Smooth muscle cell (in vitro differentiated cells): Measurements from ENCODE around the gene FOXL2NB. TPM values are rescaled to one million over a fixed set of nuclear protein-coding genes. Genes with fewer than 3 reads are reported as not detected.

Experiments used
- DNase-seq: peaks from one replicate; lab custom pipeline; 2025; ENCODE audit not compliant: unreplicated experiment; lab: John Stamatoyannopoulos, UW
- H2AFZ ChIP-seq: fragments of 200-600 bp; sonication (generic); 2 replicates; pipeline ENCODE4 v1.6.0; 2016; ENCODE audit warnings: antibody characterized with exemption, low read depth, mild to moderate bottlenecking
- H3F3A ChIP-seq: fragments of 200-600 bp; sonication (generic); 2 replicates; pipeline ENCODE4 v1.6.0; 2017; ENCODE audit warnings: antibody characterized with exemption, low read depth
- H3K27ac ChIP-seq: fragments of 200-600 bp; sonication (generic); 2 replicates; pipeline ENCODE4 v1.5.1; 2016; ENCODE audit warnings: low read depth, mild to moderate bottlenecking
- H3K27me3 ChIP-seq: fragments of 200-600 bp; sonication (generic); 2 replicates; pipeline ENCODE4 v1.6.1; 2016; ENCODE audit warnings: low read depth, mild to moderate bottlenecking
- H3K36me3 ChIP-seq: fragments of 200-600 bp; sonication (generic); 2 replicates; pipeline ENCODE4 v1.5.1; 2016; ENCODE audit warnings: low read depth
- H3K4me1 ChIP-seq: fragments of 200-600 bp; sonication (generic); 2 replicates; pipeline ENCODE4 v1.5.1; 2016; ENCODE audit warnings: low read depth
- H3K4me2 ChIP-seq: fragments of 200-600 bp; sonication (generic); 2 replicates; pipeline ENCODE4 v1.6.0; 2016; ENCODE audit warnings: mild to moderate bottlenecking
- H3K4me3 ChIP-seq: fragments of 200-600 bp; sonication (generic); 2 replicates; pipeline ENCODE4 v1.5.1; 2016; ENCODE audit warnings: mild to moderate bottlenecking
- H3K79me2 ChIP-seq: fragments of 200-600 bp; sonication (generic); 2 replicates; pipeline ENCODE4 v1.6.0; 2016; ENCODE audit warnings: low read depth, mild to moderate bottlenecking
- H3K9ac ChIP-seq: fragments of 200-600 bp; sonication (generic); 2 replicates; pipeline ENCODE4 v1.6.0; 2016; ENCODE audit warnings: low read depth
- H3K9me3 ChIP-seq: fragments of 200-600 bp; sonication (generic); replicated peaks from 2 replicates; pipeline ENCODE4 v1.5.1; 2016; ENCODE audit warnings: low read depth
- H4K20me1 ChIP-seq: fragments of 200-600 bp; sonication (generic); 2 replicates; pipeline ENCODE4 v1.6.0; 2016; ENCODE audit warnings: low read depth
- CTCF ChIP-seq: fragments of 200-600 bp; sonication (generic); IDR thresholded peaks from 2 replicates; pipeline ENCODE4 v1.5.1; 2017; ENCODE audit warnings: borderline replicate concordance, mild to moderate bottlenecking, antibody characterized with exemption; ENCODE audit not compliant: insufficient read depth, poor library complexity, severe bottlenecking
- WGBS: methylation state at CpG from one replicate; pipeline ENCODE4 v1.1.7; 2016; ENCODE audit warnings: low lambda C conversion rate; 5-methylcytosine and 5-hydroxymethylcytosine counted together
- polyA plus RNA-seq: library from polyadenylated mRNA; unstranded; fragments of >200 nt; fragmentation: Nextera tagmentation; extraction: Ambion mirVana; gene quantifications from 2 replicates; pipeline ENCODE4 v1.2.1, GENCODE V29; 2016
- total RNA-seq: library from RNA; depleted of rRNA; stranded (reverse); fragments of >200 nt; gene quantifications from 2 replicates; pipeline ENCODE4 v1.2.3, GENCODE V29; 2014

FOXL2NB gene
- total and polyA plus RNA-seq, 2 experiments from 2014 or later: not detected

DNA sequence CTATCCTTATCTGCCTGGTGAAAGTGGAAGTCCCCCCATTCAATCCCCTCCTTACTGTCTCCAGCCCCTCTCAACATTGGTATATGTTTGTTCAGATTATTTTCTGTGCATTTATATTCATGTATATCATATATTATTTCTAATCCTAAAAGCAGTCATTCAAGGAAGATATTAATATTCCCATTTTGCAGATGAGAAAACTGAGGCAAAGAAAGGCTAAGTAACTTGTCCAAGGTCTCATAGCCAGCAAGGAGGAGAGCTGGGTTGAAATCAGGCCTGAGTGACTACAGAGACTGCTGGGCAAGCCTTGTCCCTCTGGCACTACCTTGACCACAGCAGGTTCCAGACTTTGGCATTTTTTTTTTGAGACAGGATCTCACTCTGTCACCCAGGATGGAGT, 29.0 kb downstream of the FOXL2NB start:
- Histone ChIP-seq H3F3A (no peaks in the 10 kb centered on the region), H3K4me1 (peaks cover 4% of the 10 kb centered on the region), H3K27ac (no peak overlapping the region), H2AFZ (no peak overlapping the region), H3K9me3 (no peaks in the 10 kb centered on the region), H3K36me3 (no peaks in the 10 kb centered on the region), H4K20me1 (no peaks in the 10 kb centered on the region), H3K27me3 (peaks cover 9% of the 10 kb centered on the region), H3K9ac (no peak overlapping the region), H3K4me2 (no peak overlapping the region), H3K79me2 (no peaks in the 10 kb centered on the region), H3K4me3 (no peak overlapping the region)
- TF ChIP-seq CTCF: no peak
- DNase-seq: no peak

GRCh38 chr3:138984816-138985215, 37.8 kb downstream of the FOXL2NB start:
- no peak for TF ChIP-seq CTCF
- no peaks in the 10 kb centered on the region for H3F3A ChIP-seq
- H3K4me3 ChIP-seq: no peak overlapping the region
- no peaks in the 10 kb centered on the region for H4K20me1 ChIP-seq
- DNase-seq: no peak
- H2AFZ ChIP-seq: no peak overlapping the region
- peaks cover 4% of the 10 kb centered on the region for H3K4me1 ChIP-seq
- H3K9ac ChIP-seq: no peak overlapping the region
- no peaks in the 10 kb centered on the region for H3K9me3 ChIP-seq
- no peak overlapping the region for H3K27ac ChIP-seq
- no peaks in the 10 kb centered on the region for H3K36me3 ChIP-seq
- WGBS: 44% methylated on average over 3 of the region's 3 CpGs
- no peaks in the 10 kb centered on the region for H3K79me2 ChIP-seq
- H3K27me3 ChIP-seq: peaks cover 8% of the 10 kb centered on the region
- H3K4me2 ChIP-seq: no peak overlapping the region

DNA sequence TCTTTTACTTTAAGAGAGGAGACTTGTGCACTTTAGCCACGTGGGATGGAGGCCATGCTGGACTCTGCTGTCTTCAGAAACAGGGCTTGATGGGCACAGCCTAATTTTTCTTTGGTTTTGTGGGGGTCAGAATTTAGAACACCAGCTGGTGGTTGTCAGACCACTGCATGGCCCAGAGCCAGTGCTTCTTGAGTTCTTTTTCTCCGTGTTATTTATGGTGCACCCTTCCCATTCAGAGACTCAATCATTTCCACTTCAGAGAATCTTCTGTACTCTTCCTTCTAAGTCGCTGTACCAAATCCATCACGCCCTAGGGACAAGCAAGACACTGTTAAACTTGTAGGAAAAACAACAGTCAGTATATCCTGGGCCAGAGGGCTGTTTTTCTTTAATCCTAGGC, 38.9 kb downstream of the FOXL2NB start:
- 83% methylated on average over 4 of the region's 4 CpGs for WGBS
- Histone ChIP-seq H3K36me3 (no peaks in the 10 kb centered on the region), H3F3A (no peaks in the 10 kb centered on the region), H4K20me1 (no peaks in the 10 kb centered on the region), H3K4me3 (no peak overlapping the region), H2AFZ (no peak overlapping the region), H3K4me2 (no peak overlapping the region), H3K79me2 (no peaks in the 10 kb centered on the region), H3K27ac (no peak overlapping the region), H3K9ac (no peak overlapping the region), H3K9me3 (no peaks in the 10 kb centered on the region), H3K27me3 (peaks cover 8% of the 10 kb centered on the region), H3K4me1 (peaks cover 4% of the 10 kb centered on the region)
- TF ChIP-seq CTCF: no peak
- no peak for DNase-seq

DNA sequence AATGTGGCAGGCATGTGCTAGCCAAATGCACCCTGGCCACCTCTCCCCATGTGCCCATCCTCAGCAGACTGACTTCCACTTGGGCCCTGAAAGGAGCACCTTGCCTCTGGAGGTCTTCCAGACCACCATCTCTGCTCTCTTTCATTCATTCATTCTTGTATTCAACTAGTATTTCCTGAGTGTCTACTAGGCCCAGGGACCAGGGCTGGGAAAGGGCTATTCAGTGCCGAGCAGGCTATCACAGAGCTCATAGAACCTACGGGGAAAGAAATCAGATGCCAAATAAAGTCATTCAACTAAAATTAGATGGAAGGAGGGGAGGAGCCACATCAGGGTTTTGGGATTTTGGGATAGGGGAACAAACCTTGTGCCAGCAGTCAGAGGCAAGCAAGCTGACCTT, 40.2 kb downstream of the FOXL2NB start:
- WGBS: 97% methylated on average over 2 of the region's 2 CpGs

More for the DNA sequence above, 40.2 kb downstream of the FOXL2NB start:
- Histone ChIP-seq H4K20me1 (no peaks in the 10 kb centered on the region), H3K27me3 (peaks cover 5% of the 10 kb centered on the region), H3K27ac (no peak overlapping the region), H2AFZ (no peak overlapping the region), H3K9me3 (no peaks in the 10 kb centered on the region), H3K36me3 (no peaks in the 10 kb centered on the region), H3K4me2 (no peak overlapping the region), H3F3A (no peaks in the 10 kb centered on the region), H3K4me3 (no peak overlapping the region), H3K79me2 (no peaks in the 10 kb centered on the region), H3K4me1 (peaks cover 4% of the 10 kb centered on the region), H3K9ac (no peak overlapping the region)
- no peak for DNase-seq
- no peak for TF ChIP-seq CTCF
